Panc1 (cell line): ENCODE measurements around the gene STEAP3.

ENCODE experiments used
- POLR2AphosphoS5 ChIP-seq: IDR thresholded peaks from 2 replicates; pipeline ENCODE4 v1.6.1; 2012; ENCODE audit warnings: mild to moderate bottlenecking, low read depth, low read length, moderate library complexity
- TF ChIP-seq, protein P1 (sequence below): fragments of 450-650 bp; IDR thresholded peaks from 2 replicates; pipeline ENCODE4 v1.5.1; 2017; ENCODE audit warnings: mild to moderate bottlenecking
- TF ChIP-seq, protein P2 (sequence below), 2 experiments: IDR thresholded peaks; 2 replicates each; pipeline ENCODE4 v1.6.1; 2011 to 2012; ENCODE audit warnings: low read depth in 2 of 2, control low read depth in 1 of 2, low read length in 1 of 2, mild to moderate bottlenecking in 1 of 2, moderate library complexity in 1 of 2; ENCODE audit not compliant: insufficient read depth in 1 of 2

DNA sequence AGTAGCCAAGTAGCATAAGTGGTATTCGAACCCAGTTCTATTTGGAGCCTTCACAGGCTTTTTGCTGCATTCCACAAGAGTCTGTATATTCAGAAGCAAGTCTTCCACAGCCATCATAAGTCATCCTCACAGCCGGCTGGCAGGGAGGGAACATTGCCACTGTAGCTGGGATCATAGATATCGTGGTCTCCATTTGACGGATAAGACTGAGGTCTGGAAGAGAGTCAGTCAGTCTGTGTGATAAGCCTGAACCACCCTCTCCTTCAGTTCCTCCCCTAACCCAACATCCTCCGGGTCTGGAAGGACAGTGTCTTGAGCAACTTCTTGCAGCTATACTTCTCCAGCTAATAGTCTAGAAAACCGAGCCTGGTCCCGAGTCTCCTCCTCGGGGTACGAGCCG lies 48.1 kb upstream of the STEAP3 start:
- TF ChIP-seq, protein P1, sequence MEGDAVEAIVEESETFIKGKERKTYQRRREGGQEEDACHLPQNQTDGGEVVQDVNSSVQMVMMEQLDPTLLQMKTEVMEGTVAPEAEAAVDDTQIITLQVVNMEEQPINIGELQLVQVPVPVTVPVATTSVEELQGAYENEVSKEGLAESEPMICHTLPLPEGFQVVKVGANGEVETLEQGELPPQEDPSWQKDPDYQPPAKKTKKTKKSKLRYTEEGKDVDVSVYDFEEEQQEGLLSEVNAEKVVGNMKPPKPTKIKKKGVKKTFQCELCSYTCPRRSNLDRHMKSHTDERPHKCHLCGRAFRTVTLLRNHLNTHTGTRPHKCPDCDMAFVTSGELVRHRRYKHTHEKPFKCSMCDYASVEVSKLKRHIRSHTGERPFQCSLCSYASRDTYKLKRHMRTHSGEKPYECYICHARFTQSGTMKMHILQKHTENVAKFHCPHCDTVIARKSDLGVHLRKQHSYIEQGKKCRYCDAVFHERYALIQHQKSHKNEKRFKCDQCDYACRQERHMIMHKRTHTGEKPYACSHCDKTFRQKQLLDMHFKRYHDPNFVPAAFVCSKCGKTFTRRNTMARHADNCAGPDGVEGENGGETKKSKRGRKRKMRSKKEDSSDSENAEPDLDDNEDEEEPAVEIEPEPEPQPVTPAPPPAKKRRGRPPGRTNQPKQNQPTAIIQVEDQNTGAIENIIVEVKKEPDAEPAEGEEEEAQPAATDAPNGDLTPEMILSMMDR, result no peak
- no peak for TF ChIP-seq POLR2AphosphoS5
- TF ChIP-seq, protein P2, sequence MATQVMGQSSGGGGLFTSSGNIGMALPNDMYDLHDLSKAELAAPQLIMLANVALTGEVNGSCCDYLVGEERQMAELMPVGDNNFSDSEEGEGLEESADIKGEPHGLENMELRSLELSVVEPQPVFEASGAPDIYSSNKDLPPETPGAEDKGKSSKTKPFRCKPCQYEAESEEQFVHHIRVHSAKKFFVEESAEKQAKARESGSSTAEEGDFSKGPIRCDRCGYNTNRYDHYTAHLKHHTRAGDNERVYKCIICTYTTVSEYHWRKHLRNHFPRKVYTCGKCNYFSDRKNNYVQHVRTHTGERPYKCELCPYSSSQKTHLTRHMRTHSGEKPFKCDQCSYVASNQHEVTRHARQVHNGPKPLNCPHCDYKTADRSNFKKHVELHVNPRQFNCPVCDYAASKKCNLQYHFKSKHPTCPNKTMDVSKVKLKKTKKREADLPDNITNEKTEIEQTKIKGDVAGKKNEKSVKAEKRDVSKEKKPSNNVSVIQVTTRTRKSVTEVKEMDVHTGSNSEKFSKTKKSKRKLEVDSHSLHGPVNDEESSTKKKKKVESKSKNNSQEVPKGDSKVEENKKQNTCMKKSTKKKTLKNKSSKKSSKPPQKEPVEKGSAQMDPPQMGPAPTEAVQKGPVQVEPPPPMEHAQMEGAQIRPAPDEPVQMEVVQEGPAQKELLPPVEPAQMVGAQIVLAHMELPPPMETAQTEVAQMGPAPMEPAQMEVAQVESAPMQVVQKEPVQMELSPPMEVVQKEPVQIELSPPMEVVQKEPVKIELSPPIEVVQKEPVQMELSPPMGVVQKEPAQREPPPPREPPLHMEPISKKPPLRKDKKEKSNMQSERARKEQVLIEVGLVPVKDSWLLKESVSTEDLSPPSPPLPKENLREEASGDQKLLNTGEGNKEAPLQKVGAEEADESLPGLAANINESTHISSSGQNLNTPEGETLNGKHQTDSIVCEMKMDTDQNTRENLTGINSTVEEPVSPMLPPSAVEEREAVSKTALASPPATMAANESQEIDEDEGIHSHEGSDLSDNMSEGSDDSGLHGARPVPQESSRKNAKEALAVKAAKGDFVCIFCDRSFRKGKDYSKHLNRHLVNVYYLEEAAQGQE (IDR thresholded peaks at IDR 0.05; ENCODE audit: insufficient read depth in 1 of 2, low read depth in 2 of 2, low read length in 1 of 2), result no peak
